Measurements from ENCODE around the gene HECTD2.

DNA sequence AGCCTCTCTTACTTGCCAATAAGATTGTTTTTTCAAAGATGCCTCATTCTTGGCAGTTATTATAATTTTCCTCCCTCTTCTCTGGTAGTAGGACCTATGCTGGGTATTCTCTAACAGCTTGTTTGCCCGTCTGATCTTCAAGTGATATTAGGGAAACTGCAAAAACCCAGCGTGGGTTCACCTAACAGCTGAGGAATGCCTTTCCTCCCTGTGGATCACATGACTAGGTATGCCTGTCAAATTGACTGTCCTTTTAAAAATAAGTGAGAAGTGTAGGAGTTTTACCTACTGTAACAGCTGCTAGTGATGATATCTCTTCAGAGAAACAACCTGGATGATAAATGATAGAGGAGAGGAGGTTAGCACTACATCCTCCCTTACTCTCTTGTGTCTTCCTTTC, 22.0 kb downstream of the HECTD2 start:
- TF ChIP-seq, protein P1, sequence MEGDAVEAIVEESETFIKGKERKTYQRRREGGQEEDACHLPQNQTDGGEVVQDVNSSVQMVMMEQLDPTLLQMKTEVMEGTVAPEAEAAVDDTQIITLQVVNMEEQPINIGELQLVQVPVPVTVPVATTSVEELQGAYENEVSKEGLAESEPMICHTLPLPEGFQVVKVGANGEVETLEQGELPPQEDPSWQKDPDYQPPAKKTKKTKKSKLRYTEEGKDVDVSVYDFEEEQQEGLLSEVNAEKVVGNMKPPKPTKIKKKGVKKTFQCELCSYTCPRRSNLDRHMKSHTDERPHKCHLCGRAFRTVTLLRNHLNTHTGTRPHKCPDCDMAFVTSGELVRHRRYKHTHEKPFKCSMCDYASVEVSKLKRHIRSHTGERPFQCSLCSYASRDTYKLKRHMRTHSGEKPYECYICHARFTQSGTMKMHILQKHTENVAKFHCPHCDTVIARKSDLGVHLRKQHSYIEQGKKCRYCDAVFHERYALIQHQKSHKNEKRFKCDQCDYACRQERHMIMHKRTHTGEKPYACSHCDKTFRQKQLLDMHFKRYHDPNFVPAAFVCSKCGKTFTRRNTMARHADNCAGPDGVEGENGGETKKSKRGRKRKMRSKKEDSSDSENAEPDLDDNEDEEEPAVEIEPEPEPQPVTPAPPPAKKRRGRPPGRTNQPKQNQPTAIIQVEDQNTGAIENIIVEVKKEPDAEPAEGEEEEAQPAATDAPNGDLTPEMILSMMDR (IDR thresholded peaks at IDR 0.05): no peak
- TF ChIP-seq POLR2AphosphoS5 (IDR thresholded peaks at IDR 0.05; ENCODE audit: low read depth, low read length): no peak
- TF ChIP-seq TCF7L2 (IDR thresholded peaks at IDR 0.05; ENCODE audit: low read depth, low read length): no peak
- TF ChIP-seq, protein P2, sequence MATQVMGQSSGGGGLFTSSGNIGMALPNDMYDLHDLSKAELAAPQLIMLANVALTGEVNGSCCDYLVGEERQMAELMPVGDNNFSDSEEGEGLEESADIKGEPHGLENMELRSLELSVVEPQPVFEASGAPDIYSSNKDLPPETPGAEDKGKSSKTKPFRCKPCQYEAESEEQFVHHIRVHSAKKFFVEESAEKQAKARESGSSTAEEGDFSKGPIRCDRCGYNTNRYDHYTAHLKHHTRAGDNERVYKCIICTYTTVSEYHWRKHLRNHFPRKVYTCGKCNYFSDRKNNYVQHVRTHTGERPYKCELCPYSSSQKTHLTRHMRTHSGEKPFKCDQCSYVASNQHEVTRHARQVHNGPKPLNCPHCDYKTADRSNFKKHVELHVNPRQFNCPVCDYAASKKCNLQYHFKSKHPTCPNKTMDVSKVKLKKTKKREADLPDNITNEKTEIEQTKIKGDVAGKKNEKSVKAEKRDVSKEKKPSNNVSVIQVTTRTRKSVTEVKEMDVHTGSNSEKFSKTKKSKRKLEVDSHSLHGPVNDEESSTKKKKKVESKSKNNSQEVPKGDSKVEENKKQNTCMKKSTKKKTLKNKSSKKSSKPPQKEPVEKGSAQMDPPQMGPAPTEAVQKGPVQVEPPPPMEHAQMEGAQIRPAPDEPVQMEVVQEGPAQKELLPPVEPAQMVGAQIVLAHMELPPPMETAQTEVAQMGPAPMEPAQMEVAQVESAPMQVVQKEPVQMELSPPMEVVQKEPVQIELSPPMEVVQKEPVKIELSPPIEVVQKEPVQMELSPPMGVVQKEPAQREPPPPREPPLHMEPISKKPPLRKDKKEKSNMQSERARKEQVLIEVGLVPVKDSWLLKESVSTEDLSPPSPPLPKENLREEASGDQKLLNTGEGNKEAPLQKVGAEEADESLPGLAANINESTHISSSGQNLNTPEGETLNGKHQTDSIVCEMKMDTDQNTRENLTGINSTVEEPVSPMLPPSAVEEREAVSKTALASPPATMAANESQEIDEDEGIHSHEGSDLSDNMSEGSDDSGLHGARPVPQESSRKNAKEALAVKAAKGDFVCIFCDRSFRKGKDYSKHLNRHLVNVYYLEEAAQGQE (IDR thresholded peaks at IDR 0.05; ENCODE audit: insufficient read depth in 1 of 2, low read depth in 2 of 2, low read length in 1 of 2): no peak
